HuH-7 (cell line): ENCODE results near the gene XPOT.
"Not testable (repeated sequence)": the region's sequence is repeated elsewhere in the genome, so short reads cannot be mapped to it uniquely, and the experiment has no call there.

Source experiments
- DNase-seq: peaks from one replicate; pipeline ENCODE4 v3.0.0; 2011; ENCODE audit warnings: low spot score

XPOT gene

DNA sequence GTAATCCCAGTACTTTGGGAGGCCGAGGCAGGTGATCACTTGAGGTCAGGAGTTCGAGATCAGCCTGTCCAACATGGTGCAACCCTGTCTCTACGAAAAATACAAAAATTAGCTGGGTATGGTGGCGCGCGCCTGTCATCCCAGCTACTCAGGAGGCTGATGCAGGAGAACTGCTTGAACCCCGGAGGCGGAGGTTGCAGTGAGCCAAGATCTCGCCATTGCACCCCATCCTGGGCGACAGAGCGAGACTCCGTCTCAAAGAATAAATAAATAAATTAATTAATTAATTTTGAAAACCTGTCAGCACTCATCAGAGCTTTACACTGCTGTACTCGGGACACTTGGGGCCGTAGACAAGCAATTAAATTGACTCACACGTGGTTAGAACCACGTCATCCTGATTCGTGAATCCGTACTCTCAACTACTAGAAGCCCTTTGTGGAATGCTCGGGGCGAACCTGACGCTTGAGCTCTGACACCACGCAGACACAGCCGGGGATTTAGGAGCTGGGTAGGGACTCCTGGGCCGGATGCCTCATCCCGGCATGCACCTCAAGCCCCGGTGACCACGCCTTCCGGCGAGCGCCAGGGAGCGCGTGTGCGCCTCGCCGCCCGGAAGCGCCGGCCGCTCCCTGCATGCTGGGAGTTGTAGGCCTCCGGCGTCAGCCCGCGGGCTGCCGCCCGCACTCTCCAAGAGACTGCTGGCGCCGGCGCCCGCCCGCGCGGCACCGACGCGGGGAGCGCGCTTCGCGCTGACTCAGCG lies at the start of gene XPOT:
XPOT (plus strand) TSS at position 686 of the 763 bp plus-strand sequence. CDS start 5,644 bp downstream, outside the sequence.
- DNase-seq, result peak; percentile 97

- DNase-seq, result not testable (repeated sequence)
Measured at GRCh38 chr12:64356209-64356608, 48.0 kb upstream of the XPOT start.

DNA sequence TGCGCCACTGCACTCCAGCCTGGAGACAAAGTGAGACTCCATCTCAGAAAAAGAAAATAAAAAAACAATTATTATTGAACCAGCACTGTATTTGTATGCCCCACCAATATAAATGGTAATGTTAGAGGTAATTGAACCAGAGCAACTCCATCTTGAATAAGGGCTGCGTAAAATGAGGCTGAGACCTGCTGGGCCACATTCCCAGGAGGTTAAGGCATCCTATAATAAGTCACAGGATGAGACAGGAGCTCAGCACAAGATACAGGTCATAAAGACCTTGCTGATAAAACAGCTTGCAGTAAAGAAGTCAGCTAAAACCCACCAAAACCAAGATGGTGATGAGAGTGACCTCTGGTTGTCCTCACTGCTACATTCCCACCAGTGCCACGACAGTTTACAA lies 43.0 kb upstream of the XPOT start:
- not testable (repeated sequence) for DNase-seq

- DNase-seq, result no peak
Measured at GRCh38 chr12:64362721-64363305, 41.4 kb upstream of the XPOT start.

- no peak for DNase-seq
Measured at GRCh38 chr12:64383675-64384074, 20.5 kb upstream of the XPOT start.

DNA sequence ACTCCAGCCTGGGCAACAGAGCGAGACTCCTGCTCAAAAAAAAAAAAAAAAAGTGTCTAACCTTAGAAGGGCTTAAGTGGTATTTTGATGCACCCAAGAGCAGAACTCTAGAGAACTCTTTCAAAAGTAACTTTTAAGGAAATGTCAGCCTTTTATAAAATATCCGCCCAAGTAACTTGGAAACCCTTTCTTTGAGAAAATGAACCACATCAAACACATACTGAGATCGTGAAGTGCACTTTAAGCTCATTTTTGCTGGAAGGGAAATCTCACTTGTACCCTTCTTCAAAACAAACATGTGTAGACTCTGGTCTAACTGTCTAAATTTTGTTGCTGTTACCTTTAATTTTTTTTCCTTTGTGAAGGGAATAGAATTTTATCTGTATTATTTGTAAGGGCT lies 19.2 kb upstream of the XPOT start:
- DNase-seq, result no peak

- no peak for DNase-seq
Measured at GRCh38 chr12:64385468-64385867, 18.7 kb upstream of the XPOT start.

DNA sequence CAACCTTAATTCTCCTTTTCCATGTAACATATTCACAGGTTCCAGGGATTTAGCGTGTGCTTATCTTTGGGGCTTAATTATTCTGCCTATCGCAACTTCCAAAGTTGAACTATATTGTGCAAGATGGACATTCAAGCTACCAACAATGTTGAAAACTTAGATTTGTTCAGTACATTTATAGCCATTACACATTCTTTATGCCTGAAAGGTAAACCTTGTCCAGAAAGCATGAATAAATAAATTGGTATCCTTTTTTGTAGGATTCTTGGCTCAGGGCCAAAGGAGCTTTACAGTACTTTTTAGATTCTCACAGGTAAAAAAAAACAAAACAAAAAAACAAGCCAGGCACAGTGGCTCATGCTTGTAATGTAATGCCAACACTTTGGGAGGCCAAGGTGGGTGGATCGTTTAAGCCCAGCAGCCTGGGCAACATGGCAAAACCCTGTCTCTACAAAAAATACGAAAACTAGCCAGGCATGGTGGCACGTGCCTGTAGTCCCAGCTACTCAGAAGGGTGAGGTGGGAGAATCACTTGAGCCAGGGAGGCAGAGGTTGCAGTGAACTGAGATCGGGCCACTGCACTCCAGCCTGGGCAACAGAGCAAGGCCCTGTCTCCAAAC lies 16.9 kb upstream of the XPOT start:
- no peak for DNase-seq

- DNase-seq, result no peak
Measured at GRCh38 chr12:64389154-64389553, 15.0 kb upstream of the XPOT start.

GRCh38 chr12:64390275-64390851 lies 13.8 kb upstream of the XPOT start, which contains the start of gene C12orf56:
Gene C12orf56, minus strand, starts transcription at chr12:64390758. Its CDS starts 193 bp downstream, at chr12:64390565.
- peak; percentile 49 for DNase-seq

DNA sequence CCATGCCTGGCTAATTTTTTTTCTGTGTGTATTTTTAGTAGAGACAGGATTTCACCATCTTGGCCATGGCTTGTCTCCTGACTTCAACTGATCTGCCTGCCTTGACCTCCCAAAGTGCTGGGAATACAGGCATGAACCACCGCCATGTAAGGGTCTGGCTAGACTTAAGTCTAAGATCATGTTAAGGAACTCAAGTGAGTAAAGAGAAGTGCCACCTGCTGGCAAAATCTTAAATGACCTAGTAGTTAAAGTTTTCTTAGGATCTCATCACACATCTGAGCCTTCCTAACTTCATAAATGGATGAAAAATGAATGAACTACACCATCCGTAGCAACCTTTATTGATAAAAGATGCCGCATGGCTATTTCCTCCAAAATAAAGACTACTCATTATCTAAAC lies 12.0 kb upstream of the XPOT start:
- peak; percentile 49 for DNase-seq

DNA sequence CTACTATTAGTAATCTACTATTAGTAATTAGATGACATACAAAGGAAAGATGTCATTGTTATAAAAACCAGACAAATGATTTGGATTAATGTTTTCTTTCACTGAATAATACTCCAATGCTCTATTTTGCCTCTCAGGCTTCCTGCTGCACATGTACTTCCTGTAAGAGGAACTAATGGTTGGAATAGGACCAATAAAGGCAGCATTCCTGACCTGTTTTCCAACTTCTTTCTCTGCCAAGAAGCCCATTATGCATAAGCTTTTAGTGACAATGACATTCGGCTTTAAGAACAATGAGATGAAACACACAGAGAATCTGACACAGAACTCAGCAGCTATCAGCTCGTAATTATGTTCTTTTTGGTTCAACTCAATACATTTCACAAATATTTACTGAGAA lies 8.5 kb upstream of the XPOT start:
- DNase-seq, result no peak

GRCh38 chr12:64400041-64400440 lies 4.2 kb upstream of the XPOT start:
- DNase-seq, result no peak

- DNase-seq, result no peak
Measured at GRCh38 chr12:64402181-64402580, 2.0 kb upstream of the XPOT start.

- DNase-seq, result peak; percentile 79
Measured at GRCh38 chr12:64404470-64405256, 471 bp downstream of the XPOT start.

- DNase-seq, result no peak
Measured at GRCh38 chr12:64407342-64408223, 3.4 kb downstream of the XPOT start.

DNA sequence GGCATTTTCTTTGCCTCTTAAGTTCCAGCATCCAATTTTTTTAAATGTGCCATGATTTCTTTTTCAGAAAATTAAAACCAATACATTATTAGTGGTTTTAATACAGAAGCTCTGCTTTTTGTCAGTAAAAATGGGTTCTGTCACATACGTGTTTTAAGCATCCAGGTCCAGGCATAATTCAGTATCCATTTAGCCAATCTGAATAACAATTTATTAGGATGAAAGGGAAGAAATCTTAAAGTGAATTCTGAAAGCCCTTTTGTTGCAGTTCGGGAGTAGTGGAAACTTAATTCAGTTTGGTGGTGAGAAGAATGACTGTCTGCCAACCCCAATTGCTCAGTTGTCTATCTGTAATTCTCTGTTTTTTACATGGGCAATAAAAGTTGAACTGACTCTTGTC lies 7.2 kb downstream of the XPOT start:
- DNase-seq, result no peak

DNA sequence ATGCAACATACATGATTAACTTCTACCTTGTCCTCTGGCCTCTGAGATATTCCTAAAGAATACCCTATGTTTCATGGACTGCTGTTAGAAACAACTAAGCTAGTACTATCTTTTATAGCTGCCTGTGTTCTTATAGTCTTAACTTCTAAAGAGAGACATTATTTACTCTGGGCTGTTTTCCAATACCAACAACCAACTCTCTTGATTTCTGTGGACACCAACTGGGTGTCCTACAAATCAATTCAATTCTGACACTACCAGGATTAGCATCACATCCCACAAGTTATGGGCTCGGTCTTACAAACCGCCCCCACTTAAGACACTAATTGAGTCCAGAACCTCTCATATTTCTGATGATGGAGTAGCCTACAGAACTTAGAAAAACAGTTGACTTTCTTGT lies 8.3 kb downstream of the XPOT start:
- no peak for DNase-seq

- no peak for DNase-seq
Measured at GRCh38 chr12:64413884-64414283, 9.7 kb downstream of the XPOT start.

- no peak for DNase-seq
Measured at GRCh38 chr12:64418209-64418608, 14.0 kb downstream of the XPOT start.

- no peak for DNase-seq
Measured at GRCh38 chr12:64419696-64420095, 15.5 kb downstream of the XPOT start.
